HEK293 (cell line): ENCODE data around the gene SLC34A2.

ENCODE experiments used
- CTCF ChIP-seq: fragments of 450-650 bp; formaldehyde crosslinking; IDR thresholded peaks from 2 replicates; pipeline ENCODE4 v1.5.1; 2016; ENCODE audit warnings: missing biosample characterization, missing genetic modification characterization
- ZBTB7A ChIP-seq: fragments of 450-650 bp; formaldehyde crosslinking; IDR thresholded peaks from 2 replicates; pipeline ENCODE4 v1.5.1; 2016; ENCODE audit warnings: low read depth, missing biosample characterization, missing genetic modification characterization
- ZNF112 ChIP-seq: fragments of 450-650 bp; formaldehyde crosslinking; IDR thresholded peaks from 2 replicates; pipeline ENCODE4 v1.5.0; 2017; ENCODE audit warnings: missing biosample characterization, missing genetic modification characterization
- ZNF18 ChIP-seq: fragments of 450-650 bp; formaldehyde crosslinking; IDR thresholded peaks from 2 replicates; pipeline ENCODE4 v1.5.1; 2016; ENCODE audit warnings: missing biosample characterization, missing genetic modification characterization
- ZNF449 ChIP-seq: fragments of 450-650 bp; formaldehyde crosslinking; IDR thresholded peaks from 2 replicates; pipeline ENCODE4 v1.5.1; 2017; ENCODE audit warnings: missing biosample characterization, mild to moderate bottlenecking, missing genetic modification characterization, moderate library complexity
- ZNF677 ChIP-seq: fragments of 450-650 bp; IDR thresholded peaks from 2 replicates; pipeline ENCODE4 v1.5.0; 2018; ENCODE audit warnings: missing biosample characterization, mild to moderate bottlenecking, missing genetic modification characterization, moderate library complexity
- ZNF830 ChIP-seq: fragments of 450-650 bp; IDR thresholded peaks from 2 replicates; pipeline ENCODE4 v1.5.0; 2018; ENCODE audit warnings: missing biosample characterization, missing genetic modification characterization, low read depth, mild to moderate bottlenecking, moderate library complexity

- TF ChIP-seq ZNF677 (tag by site-specific recombination) (no peak), ZNF18 (tag by site-specific recombination) (no peak), CTCF (tag by site-specific recombination) (no peak), ZBTB7A (tag by site-specific recombination) (no peak), ZNF449 (tag by site-specific recombination) (no peak), ZNF112 (no peak), ZNF830 (tag by site-specific recombination) (no peak)
Measured at GRCh38 chr4:25628451-25628850, 27.2 kb upstream of the SLC34A2 start.
